HG03571 (cell line): ENCODE measurements around the gene FGFBP3.
A peak's percentile ranks its signal among the peaks of the same experiment; 100 is the strongest.

Experiments used
- ATAC-seq: cut with Tn5 transposase; IDR thresholded peaks from one replicate; pipeline ENCODE4 v1.9.1; 2021; ENCODE audit not compliant: unreplicated experiment

FGFBP3 gene, protein sequence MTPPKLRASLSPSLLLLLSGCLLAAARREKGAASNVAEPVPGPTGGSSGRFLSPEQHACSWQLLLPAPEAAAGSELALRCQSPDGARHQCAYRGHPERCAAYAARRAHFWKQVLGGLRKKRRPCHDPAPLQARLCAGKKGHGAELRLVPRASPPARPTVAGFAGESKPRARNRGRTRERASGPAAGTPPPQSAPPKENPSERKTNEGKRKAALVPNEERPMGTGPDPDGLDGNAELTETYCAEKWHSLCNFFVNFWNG

GRCh38 chr10:91909117-91909677 lies at the start of gene FGFBP3:
Gene FGFBP3 (minus strand): TSS chr10:91909486. CDS start chr10:91908969, 517 bp downstream.
- no peak for ATAC-seq

DNA sequence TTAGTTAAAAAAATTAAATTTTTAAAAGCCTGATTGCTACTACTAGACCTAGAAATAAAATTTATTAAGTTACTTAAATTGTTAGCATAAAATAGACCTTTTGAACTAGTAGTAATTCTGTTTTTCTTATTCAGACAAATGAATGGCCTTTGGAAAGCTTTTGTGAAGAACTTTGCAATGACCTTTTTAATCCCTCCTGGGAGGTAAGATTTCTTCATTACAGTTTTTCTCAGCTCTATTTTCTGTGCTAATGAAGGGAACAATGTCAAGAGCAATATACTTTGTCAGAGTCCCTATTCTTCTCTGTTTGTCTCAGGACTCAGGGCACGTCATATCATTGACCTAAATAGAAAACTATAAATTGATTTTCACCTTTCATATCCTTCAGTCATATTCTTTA lies 47.8 kb upstream of the FGFBP3 start:
- ATAC-seq: no peak

DNA sequence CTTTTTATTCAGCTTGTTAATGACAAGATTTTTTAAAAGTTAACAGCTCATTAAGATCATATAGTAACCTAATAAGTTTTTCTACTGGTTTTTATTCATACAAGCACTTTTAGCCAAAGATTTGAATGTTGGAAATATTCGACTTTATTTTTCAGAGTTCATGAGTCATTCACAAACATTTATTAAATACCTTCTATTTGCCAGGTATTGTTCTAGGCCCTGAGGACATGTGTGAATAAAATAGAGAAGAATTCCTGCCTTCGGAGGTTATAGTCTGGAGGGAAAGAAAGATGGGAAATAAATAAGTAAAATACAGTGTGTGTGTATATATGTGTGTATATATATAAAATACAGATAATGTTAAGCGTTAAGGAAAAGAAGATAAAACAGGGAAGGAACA lies 45.8 kb upstream of the FGFBP3 start:
- ATAC-seq: no peak

DNA sequence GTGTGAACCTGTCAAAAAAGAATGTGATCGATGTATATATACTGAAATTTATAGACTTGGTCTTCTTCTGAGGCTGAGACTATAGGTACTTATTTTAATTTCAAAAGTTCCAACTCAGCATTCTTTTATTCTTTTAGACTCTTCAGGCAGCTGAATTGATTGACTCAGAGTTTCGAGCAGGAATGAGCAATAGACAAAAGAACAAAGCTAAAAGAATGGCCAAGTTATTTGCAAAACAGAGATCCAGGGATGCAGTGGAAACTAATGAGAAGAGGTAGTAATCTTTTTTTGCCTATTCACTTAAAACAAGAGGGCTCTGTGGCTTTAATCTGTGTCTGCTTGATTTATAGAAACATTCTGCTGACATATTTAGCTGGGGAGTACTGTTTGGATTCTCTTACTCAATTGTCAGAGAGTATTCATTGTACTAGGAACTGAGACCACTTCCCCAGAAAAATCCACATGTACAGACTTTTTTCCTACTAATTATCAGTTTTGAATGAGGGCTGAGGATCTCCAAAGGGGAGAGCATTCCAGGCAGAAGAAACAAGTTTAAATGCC lies 44.4 kb upstream of the FGFBP3 start:
- ATAC-seq: no peak

DNA sequence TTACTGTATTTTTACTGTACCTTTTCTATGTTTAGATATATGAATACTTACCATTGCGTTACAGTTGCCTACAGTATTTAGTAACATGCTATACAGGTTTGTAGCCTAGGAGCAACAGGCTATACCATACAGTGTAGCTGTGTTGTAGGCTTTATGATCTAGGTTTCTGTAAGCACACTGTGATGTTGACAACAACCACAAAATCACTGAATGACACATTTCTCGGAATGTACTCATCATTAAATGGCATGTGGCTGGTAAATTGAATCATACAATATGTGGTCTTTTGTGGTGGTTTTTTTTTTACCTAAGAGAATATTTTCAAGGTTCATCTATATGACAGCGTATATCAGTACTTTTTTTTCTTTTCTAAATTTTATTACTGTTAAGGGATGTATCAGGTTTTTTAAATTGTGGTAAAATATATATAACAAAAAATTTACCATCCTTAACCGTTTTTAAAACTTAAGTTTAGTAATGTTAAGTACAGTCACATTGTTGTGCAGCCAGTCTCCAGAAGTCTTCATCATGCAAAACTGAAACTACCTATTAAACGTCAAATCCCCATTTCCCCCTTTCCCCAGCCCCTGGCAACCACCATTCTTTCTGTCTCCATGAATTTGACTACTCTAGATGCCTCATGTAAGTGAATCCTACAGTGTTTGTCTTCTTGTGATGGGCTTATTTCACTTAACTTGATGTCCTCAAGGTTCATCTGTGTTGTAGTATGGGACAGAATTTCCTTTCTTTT lies 35.8 kb upstream of the FGFBP3 start:
- ATAC-seq: no peak

GRCh38 chr10:91941426-91941825 lies 32.1 kb upstream of the FGFBP3 start:
- no peak for ATAC-seq

- ATAC-seq: no peak
Measured at GRCh38 chr10:91939653-91940052, 30.4 kb upstream of the FGFBP3 start.

- no peak for ATAC-seq
Measured at GRCh38 chr10:91935886-91936285, 26.6 kb upstream of the FGFBP3 start.

- ATAC-seq: no peak
Measured at GRCh38 chr10:91932737-91933136, 23.5 kb upstream of the FGFBP3 start.

GRCh38 chr10:91931526-91932190 lies 22.4 kb upstream of the FGFBP3 start:
- ATAC-seq: no peak

- no peak for ATAC-seq
Measured at GRCh38 chr10:91930939-91931338, 21.7 kb upstream of the FGFBP3 start.

DNA sequence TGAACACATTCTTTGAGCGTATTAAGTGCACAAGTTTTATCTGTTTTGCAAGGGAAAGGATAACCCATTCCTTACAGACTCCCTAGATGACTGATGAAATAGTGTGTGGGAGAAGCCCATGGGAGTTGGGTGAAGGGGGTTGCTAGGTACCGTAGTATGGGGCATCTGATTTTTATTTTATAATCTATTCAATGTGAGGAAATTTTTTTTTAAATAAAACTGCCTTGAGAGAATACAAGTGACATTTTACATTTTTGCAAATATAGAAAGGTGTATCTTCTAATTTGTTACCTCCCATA lies 15.7 kb upstream of the FGFBP3 start:
- no peak for ATAC-seq

GRCh38 chr10:91924212-91925021 lies 15.1 kb upstream of the FGFBP3 start:
- ATAC-seq: peak; percentile 14

- ATAC-seq: peak; percentile 98
Measured at GRCh38 chr10:91923371-91924211, 14.3 kb upstream of the FGFBP3 start, which contains the start of gene BTAF1. Gene BTAF1 (plus strand): TSS chr10:91923770. CDS start chr10:91924077, 307 bp downstream.

- ATAC-seq: no peak
Measured at GRCh38 chr10:91919651-91920050, 10.4 kb upstream of the FGFBP3 start.

- no peak for ATAC-seq
Measured at GRCh38 chr10:91910467-91910866, 1.2 kb upstream of the FGFBP3 start.

GRCh38 chr10:91908337-91909116 lies 759 bp downstream of the FGFBP3 start:
- ATAC-seq: peak; percentile 92

DNA sequence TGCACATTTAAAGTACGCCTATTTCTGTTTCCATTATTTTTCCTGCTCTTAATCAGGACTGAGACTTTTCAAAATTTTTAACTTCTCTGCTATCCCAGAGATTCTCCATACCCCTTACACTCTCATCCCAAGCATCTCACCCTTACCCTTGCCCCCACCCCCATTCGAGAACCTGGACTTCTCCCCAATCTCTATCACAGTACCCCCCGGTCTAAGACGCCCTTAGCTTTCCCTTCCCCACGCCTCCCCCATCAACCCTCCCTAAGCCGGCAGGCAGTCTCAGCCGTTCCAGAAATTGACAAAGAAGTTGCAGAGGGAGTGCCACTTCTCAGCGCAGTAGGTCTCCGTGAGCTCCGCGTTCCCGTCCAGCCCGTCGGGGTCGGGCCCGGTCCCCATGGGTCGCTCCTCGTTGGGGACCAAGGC lies 1.4 kb downstream of the FGFBP3 start:
- no peak for ATAC-seq

DNA sequence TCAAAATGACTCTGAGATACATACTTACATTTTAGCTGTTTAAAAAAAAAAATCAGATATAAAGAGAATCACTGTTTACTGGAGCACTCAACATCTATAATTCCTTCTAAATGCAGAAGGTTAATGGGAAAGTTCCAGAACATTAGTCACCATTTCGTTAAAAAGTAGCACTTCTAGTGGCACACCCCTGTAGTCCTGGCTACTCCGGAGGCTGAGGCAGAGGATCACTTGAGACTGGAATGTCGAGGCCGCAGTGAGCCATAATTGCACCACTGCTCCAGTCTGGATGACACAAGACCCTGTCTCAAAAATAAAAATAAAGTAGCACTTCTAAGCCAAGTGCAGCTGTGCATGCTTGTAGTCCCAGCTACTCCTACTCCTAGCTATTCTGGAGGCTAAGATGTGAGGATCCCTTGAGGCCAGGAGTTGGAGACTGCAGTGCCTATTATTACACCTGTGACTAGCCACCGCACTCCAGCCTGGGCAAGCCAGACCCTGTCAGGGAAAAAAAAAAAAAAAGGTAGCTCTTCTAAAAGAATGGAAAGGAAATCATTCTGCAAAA lies 2.2 kb downstream of the FGFBP3 start:
- ATAC-seq: no peak
